GM23338 (cell line): ENCODE results near the gene DLGAP4.
A peak's percentile ranks its signal among the peaks of the same experiment; 100 is the strongest.

ENCODE experiments used
- CTCF ChIP-seq, 2 experiments: fragments of 200-600 bp in 1 of 2; sonication (generic) in 1 of 2; conservative IDR thresholded peaks; 2 replicates each; pipeline versions ENCODE4 v1.5.1 to v1.6.1; 2016 to 2017; ENCODE audit warnings: antibody characterized with exemption in 2 of 2, low read depth in 2 of 2, mild to moderate bottlenecking in 2 of 2, moderate library complexity in 1 of 2
- ETS1 ChIP-seq: IDR thresholded peaks from 2 replicates; pipeline ENCODE4 v1.6.1; 2016; ENCODE audit warnings: antibody characterized with exemption
- EZH2 ChIP-seq: fragments of 200-600 bp; sonication (generic); IDR thresholded peaks from one replicate; pipeline ENCODE4 v1.8.0; 2017; ENCODE audit warnings: antibody characterized with exemption, mild to moderate bottlenecking, low read depth; ENCODE audit not compliant: unreplicated experiment
- EZH2phosphoT487 ChIP-seq: fragments of 200-600 bp; sonication (generic); IDR thresholded peaks from one replicate; pipeline ENCODE4 v1.8.1; 2018; ENCODE audit warnings: antibody characterized with exemption; ENCODE audit not compliant: unreplicated experiment
- JUNB ChIP-seq: IDR thresholded peaks from one replicate; pipeline ENCODE4 v1.6.1; 2016; ENCODE audit warnings: antibody characterized with exemption; ENCODE audit not compliant: unreplicated experiment
- POLR2AphosphoS5 ChIP-seq: IDR thresholded peaks from 2 replicates; pipeline ENCODE4 v1.6.1; 2016; ENCODE audit warnings: antibody characterized with exemption, low read depth
- REST ChIP-seq: IDR thresholded peaks from one replicate; pipeline ENCODE4 v1.6.1; 2018; ENCODE audit warnings: antibody characterized with exemption; ENCODE audit not compliant: unreplicated experiment
- STAT1 ChIP-seq: IDR thresholded peaks from one replicate; pipeline ENCODE4 v1.6.1; 2016; ENCODE audit warnings: antibody characterized with exemption; ENCODE audit not compliant: unreplicated experiment

GRCh38 chr20:36275441-36276189, 30.5 kb upstream of the DLGAP4 start:
- TF ChIP-seq CTCF (conservative IDR thresholded peaks at IDR 0.05; ENCODE audit: low read depth in 2 of 2): peak in 1 of 2 experiments; percentile 37; a peak in 2 of 4 replicates
- TF ChIP-seq EZH2: no peak
- TF ChIP-seq ETS1: no peak
- no peak for TF ChIP-seq REST
- no peak for TF ChIP-seq STAT1
- TF ChIP-seq POLR2AphosphoS5: no peak
- TF ChIP-seq EZH2phosphoT487: no peak
- no peak for TF ChIP-seq JUNB
